ENCODE measurements around the gene CLCN7. TPM values are rescaled to one million over a fixed set of nuclear protein-coding genes. Genes with fewer than 3 reads are reported as not detected.

CLCN7 gene
- total and polyA plus RNA-seq, 2 of the 8 experiments (the other 6 are each of a cell fraction or from before 2014, with no cell fraction given), result 38.6 to 81.5 TPM

DNA sequence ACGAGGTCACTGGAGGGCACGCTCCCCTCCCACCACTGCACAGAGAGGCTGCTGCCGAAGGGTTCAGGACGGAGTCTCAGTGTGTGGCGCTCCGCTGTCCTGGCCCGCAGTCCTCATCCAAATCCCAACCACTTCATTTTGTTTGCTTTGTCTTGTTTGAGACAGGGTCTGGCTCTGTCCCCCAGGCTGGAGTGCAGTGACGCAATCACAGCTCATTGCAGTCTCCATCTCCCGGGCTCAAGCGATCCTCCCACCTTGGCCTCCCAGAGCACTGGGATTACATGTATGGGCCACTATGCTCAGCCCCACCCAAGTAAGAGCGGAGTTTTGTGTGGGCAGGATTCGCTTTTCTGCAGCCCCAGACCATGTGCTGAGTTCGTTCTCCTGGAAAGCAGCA is 73.1 kb downstream of the CLCN7 start (continued):
- TF ChIP-seq EZH2 (IDR thresholded peaks at IDR 0.05; ENCODE audit: low read depth, low read length, severe bottlenecking), result no peak
